ENCODE results near the gene SLC6A6. TPM values are rescaled to one million over a fixed set of nuclear protein-coding genes. Genes with fewer than 3 reads are reported as not detected.

SLC6A6 gene
- total RNA-seq, 1 experiment from 2014 or later: 211 TPM

GRCh38 chr3:14534516-14535191 lies 132.2 kb downstream of the SLC6A6 start:
- POLR2A ChIA-PET: interaction anchor here (0.7 kb wide), 1 partner anchor 262 kb away, joined by 3 read pairs; no protein-coding TSS in a partner anchor
- ATAC-seq: peak; percentile 71
- Mint-ChIP-seq H3K27ac (peak overlapping the region; percentile 82), H3K27me3 (ENCODE audit: low read depth) (no peaks in the 10 kb centered on the region; the same call in 1 of the 2 replicates), H3K9me3 (peaks cover 5% of the 10 kb centered on the region), H3K4me1 (peaks cover 50% of the 10 kb centered on the region), H3K36me3 (0 out of 2 replicates have a peak, but pooled peaks cover under 1% of the 10 kb centered on the region), H3K4me3 (peak overlapping the region; percentile 53)
- no peak for TF ChIP-seq SMAD4 (CRISPR knock-in tag; IDR thresholded peaks at IDR 0.05)
- TF ChIP-seq FOXP4 (CRISPR knock-in tag; IDR thresholded peaks at IDR 0.05): no peak
- TF ChIP-seq ETV6 (CRISPR knock-in tag; IDR thresholded peaks at IDR 0.05): peak; percentile 39; the same call in 1 of the 2 replicates
- no peak for TF ChIP-seq ATF1 (CRISPR knock-in tag; IDR thresholded peaks at IDR 0.05)
- TF ChIP-seq RORB (CRISPR knock-in tag; IDR thresholded peaks at IDR 0.05): no peak
- TF ChIP-seq ZNF263 (CRISPR knock-in tag; IDR thresholded peaks at IDR 0.05; ENCODE audit: low read depth): 0 out of 2 replicates have a peak, but pooled peaks have one; percentile 43
- TF ChIP-seq ZNF423 (CRISPR knock-in tag; IDR thresholded peaks at IDR 0.05): peak; percentile 82
- no peak for TF ChIP-seq NR3C1 (CRISPR knock-in tag; conservative IDR thresholded peaks at IDR 0.05; ENCODE audit: low read depth)
- no peak for TF ChIP-seq FOXJ3 (CRISPR knock-in tag; IDR thresholded peaks at IDR 0.05; ENCODE audit: borderline replicate concordance)
- peak; percentile 36 for DNase-seq (ENCODE audit: low spot score)
- CTCF ChIA-PET: interaction anchor here (0.6 to 8.0 kb wide), 14 partner anchors 8 to 331 kb away, joined by 3 to 105 read pairs (median 4); no protein-coding TSS in a partner anchor

DNA sequence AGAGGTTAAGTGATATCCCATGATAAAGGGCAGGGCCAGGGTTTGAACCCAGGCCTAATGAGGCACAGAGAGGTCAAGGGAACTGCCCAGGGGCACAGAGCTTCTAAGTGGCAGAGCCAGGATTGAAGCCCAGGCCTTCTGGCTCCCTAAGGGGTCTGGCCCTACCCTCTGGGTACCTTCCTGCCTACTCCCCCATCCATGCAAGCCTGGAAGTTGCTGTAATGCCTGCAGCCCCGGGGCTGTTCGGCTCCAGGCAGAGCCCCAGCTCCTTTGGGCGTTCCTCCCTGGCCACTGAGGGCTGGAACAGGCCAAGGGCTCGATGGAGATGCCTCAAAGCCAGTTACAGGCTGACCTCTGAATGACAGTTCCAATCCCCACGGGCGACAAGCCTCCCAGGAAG lies 133.2 kb downstream of the SLC6A6 start:
- peaks cover 50% of the 10 kb centered on the region for H3K4me1 Mint-ChIP-seq
- no peaks in the 10 kb centered on the region; the same call in 1 of the 2 replicates for H3K27me3 Mint-ChIP-seq (ENCODE audit: low read depth)
- no peak overlapping the region for H3K27ac Mint-ChIP-seq
- H3K4me3 Mint-ChIP-seq: no peak overlapping the region
- H3K36me3 Mint-ChIP-seq: no peaks in the 10 kb centered on the region
- DNase-seq (ENCODE audit: low spot score) (no peak), ATAC-seq (no peak)
- ChIA-PET CTCF (interaction anchor here (1.4 to 8.0 kb wide), 4 partner anchors 11 to 87 kb away, joined by 3 to 105 read pairs (median 9); no protein-coding TSS in a partner anchor), POLR2A (no interaction called here)
- no peaks in the 10 kb centered on the region for H3K9me3 Mint-ChIP-seq
- TF ChIP-seq ZNF396 (CRISPR knock-in tag; IDR thresholded peaks at IDR 0.05; ENCODE audit: borderline replicate concordance) (no peak), ZNF423 (CRISPR knock-in tag; IDR thresholded peaks at IDR 0.05) (no peak), JUN (CRISPR knock-in tag; IDR thresholded peaks at IDR 0.05) (no peak), SMAD4 (CRISPR knock-in tag; IDR thresholded peaks at IDR 0.05) (no peak), ZSCAN18 (CRISPR knock-in tag; IDR thresholded peaks at IDR 0.05) (no peak), FOXJ3 (CRISPR knock-in tag; IDR thresholded peaks at IDR 0.05; ENCODE audit: borderline replicate concordance) (no peak), CTCF (IDR thresholded peaks at IDR 0.05) (no peak), IRF1 (CRISPR knock-in tag; IDR thresholded peaks at IDR 0.05) (no peak), GTF2I (CRISPR knock-in tag; conservative IDR thresholded peaks at IDR 0.05) (no peak), OVOL2 (CRISPR knock-in tag; IDR thresholded peaks at IDR 0.05; ENCODE audit: borderline replicate concordance) (no peak)
- TF ChIP-seq, protein P1, sequence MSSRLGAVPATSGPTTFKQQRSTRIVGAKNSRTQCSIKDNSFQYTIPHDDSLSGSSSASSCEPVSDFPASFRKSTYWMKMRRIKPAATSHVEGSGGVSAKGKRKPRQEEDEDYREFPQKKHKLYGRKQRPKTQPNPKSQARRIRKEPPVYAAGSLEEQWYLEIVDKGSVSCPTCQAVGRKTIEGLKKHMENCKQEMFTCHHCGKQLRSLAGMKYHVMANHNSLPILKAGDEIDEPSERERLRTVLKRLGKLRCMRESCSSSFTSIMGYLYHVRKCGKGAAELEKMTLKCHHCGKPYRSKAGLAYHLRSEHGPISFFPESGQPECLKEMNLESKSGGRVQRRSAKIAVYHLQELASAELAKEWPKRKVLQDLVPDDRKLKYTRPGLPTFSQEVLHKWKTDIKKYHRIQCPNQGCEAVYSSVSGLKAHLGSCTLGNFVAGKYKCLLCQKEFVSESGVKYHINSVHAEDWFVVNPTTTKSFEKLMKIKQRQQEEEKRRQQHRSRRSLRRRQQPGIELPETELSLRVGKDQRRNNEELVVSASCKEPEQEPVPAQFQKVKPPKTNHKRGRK (CRISPR knock-in tag; IDR thresholded peaks at IDR 0.05; ENCODE audit: borderline replicate concordance): no peak
- TF ChIP-seq, protein P2, sequence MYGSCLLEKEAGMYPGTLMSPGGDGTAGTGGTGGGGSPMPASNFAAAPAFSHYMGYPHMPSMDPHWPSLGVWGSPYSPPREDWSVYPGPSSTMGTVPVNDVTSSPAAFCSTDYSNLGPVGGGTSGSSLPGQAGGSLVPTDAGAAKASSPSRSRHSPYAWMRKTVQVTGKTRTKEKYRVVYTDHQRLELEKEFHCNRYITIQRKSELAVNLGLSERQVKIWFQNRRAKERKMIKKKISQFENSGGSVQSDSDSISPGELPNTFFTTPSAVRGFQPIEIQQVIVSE (CRISPR knock-in tag; IDR thresholded peaks at IDR 0.05; ENCODE audit: borderline replicate concordance): no peak
- TF ChIP-seq, protein P3, sequence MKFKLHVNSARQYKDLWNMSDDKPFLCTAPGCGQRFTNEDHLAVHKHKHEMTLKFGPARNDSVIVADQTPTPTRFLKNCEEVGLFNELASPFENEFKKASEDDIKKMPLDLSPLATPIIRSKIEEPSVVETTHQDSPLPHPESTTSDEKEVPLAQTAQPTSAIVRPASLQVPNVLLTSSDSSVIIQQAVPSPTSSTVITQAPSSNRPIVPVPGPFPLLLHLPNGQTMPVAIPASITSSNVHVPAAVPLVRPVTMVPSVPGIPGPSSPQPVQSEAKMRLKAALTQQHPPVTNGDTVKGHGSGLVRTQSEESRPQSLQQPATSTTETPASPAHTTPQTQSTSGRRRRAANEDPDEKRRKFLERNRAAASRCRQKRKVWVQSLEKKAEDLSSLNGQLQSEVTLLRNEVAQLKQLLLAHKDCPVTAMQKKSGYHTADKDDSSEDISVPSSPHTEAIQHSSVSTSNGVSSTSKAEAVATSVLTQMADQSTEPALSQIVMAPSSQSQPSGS (CRISPR knock-in tag; IDR thresholded peaks at IDR 0.05; ENCODE audit: borderline replicate concordance, low read depth): no peak
- TF ChIP-seq, protein P4, sequence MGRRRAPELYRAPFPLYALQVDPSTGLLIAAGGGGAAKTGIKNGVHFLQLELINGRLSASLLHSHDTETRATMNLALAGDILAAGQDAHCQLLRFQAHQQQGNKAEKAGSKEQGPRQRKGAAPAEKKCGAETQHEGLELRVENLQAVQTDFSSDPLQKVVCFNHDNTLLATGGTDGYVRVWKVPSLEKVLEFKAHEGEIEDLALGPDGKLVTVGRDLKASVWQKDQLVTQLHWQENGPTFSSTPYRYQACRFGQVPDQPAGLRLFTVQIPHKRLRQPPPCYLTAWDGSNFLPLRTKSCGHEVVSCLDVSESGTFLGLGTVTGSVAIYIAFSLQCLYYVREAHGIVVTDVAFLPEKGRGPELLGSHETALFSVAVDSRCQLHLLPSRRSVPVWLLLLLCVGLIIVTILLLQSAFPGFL (CRISPR knock-in tag; IDR thresholded peaks at IDR 0.05; ENCODE audit: borderline replicate concordance): no peak
